Measurements from ENCODE around the gene SCD.

Gene SCD

DNA sequence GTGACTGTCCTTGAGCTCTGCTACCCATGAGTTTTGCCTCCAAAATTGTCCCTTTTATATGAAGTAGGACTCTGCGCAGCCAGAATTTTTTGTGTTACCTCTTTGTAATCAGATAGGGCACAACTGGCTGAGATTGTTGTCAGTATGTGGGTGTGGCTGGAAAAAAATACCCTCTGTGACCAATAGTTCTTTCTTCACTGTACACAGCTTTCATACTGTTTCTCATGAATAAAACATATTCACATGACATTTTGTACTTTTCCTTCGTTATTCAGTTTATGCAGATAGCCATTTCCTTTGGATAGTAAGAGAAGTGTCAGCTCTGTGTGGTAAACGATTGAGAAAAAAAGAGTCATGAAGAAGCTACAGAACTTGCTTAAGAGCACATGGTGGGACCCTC lies 66.1 kb downstream of the SCD start:
- TF ChIP-seq, protein P1, sequence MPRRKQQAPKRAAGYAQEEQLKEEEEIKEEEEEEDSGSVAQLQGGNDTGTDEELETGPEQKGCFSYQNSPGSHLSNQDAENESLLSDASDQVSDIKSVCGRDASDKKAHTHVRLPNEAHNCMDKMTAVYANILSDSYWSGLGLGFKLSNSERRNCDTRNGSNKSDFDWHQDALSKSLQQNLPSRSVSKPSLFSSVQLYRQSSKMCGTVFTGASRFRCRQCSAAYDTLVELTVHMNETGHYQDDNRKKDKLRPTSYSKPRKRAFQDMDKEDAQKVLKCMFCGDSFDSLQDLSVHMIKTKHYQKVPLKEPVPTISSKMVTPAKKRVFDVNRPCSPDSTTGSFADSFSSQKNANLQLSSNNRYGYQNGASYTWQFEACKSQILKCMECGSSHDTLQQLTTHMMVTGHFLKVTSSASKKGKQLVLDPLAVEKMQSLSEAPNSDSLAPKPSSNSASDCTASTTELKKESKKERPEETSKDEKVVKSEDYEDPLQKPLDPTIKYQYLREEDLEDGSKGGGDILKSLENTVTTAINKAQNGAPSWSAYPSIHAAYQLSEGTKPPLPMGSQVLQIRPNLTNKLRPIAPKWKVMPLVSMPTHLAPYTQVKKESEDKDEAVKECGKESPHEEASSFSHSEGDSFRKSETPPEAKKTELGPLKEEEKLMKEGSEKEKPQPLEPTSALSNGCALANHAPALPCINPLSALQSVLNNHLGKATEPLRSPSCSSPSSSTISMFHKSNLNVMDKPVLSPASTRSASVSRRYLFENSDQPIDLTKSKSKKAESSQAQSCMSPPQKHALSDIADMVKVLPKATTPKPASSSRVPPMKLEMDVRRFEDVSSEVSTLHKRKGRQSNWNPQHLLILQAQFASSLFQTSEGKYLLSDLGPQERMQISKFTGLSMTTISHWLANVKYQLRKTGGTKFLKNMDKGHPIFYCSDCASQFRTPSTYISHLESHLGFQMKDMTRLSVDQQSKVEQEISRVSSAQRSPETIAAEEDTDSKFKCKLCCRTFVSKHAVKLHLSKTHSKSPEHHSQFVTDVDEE (CRISPR knock-in tag; IDR thresholded peaks at IDR 0.05) = no peak
- TF ChIP-seq ZFP30 (CRISPR knock-in tag; IDR thresholded peaks at IDR 0.05) (no peak), ZNF565 (CRISPR knock-in tag; conservative IDR thresholded peaks at IDR 0.05; ENCODE audit: low read depth) (no peak), ZFP3 (CRISPR knock-in tag; IDR thresholded peaks at IDR 0.05) (no peak), OSR1 (CRISPR knock-in tag; IDR thresholded peaks at IDR 0.05) (no peak), ZC3H10 (CRISPR knock-in tag; IDR thresholded peaks at IDR 0.05) (no peak), TCF4 (CRISPR knock-in tag; IDR thresholded peaks at IDR 0.05; ENCODE audit: borderline replicate concordance) (no peak), ISL1 (CRISPR knock-in tag; IDR thresholded peaks at IDR 0.05) (no peak), RARB (CRISPR knock-in tag; IDR thresholded peaks at IDR 0.05) (no peak), PPARA (CRISPR knock-in tag; IDR thresholded peaks at IDR 0.05; ENCODE audit: borderline replicate concordance) (no peak), ZNF70 (CRISPR knock-in tag; IDR thresholded peaks at IDR 0.05) (no peak), ESRRG (CRISPR knock-in tag; IDR thresholded peaks at IDR 0.05) (no peak), ARNTL (CRISPR knock-in tag; IDR thresholded peaks at IDR 0.05; ENCODE audit: borderline replicate concordance, low read depth) (no peak), GLIS3 (CRISPR knock-in tag; IDR thresholded peaks at IDR 0.05) (no peak)
- TF ChIP-seq, protein P2, sequence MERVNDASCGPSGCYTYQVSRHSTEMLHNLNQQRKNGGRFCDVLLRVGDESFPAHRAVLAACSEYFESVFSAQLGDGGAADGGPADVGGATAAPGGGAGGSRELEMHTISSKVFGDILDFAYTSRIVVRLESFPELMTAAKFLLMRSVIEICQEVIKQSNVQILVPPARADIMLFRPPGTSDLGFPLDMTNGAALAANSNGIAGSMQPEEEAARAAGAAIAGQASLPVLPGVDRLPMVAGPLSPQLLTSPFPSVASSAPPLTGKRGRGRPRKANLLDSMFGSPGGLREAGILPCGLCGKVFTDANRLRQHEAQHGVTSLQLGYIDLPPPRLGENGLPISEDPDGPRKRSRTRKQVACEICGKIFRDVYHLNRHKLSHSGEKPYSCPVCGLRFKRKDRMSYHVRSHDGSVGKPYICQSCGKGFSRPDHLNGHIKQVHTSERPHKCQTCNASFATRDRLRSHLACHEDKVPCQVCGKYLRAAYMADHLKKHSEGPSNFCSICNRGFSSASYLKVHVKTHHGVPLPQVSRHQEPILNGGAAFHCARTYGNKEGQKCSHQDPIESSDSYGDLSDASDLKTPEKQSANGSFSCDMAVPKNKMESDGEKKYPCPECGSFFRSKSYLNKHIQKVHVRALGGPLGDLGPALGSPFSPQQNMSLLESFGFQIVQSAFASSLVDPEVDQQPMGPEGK (CRISPR knock-in tag; IDR thresholded peaks at IDR 0.05; ENCODE audit: borderline replicate concordance) = no peak
- TF ChIP-seq, protein P3, sequence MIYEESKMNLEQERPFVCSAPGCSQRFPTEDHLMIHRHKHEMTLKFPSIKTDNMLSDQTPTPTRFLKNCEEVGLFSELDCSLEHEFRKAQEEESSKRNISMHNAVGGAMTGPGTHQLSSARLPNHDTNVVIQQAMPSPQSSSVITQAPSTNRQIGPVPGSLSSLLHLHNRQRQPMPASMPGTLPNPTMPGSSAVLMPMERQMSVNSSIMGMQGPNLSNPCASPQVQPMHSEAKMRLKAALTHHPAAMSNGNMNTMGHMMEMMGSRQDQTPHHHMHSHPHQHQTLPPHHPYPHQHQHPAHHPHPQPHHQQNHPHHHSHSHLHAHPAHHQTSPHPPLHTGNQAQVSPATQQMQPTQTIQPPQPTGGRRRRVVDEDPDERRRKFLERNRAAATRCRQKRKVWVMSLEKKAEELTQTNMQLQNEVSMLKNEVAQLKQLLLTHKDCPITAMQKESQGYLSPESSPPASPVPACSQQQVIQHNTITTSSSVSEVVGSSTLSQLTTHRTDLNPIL (CRISPR knock-in tag; IDR thresholded peaks at IDR 0.05; ENCODE audit: low read depth) = no peak
- ATAC-seq = no peak

Data from SK-N-SH treated with all-trans-retinoic acid at 6 μM for 48 hours (cell line).